Panc1 (cell line): ENCODE results near the gene GALNT1. TPM values are rescaled to one million over a fixed set of nuclear protein-coding genes. Genes with fewer than 3 reads are reported as not detected.

Source experiments
- ATAC-seq: fragments of 200-7000 bp; cut with Tn5 transposase; 2 replicates; pipeline ENCODE4 v1.9.1; 2020; ENCODE audit warnings: mild to moderate bottlenecking, moderate library complexity
- BruUV-seq: library from RNA; stranded (reverse); fragments of 400-500 nt; replicated peaks from 2 replicates; lab custom pipeline; 2021; lab: Mats Ljungman, UMichigan
- CTCF ChIA-PET: fragments of 300-600 bp; sonication (Branson Sonifier 250); formaldehyde crosslinking; loops from one replicate; lab custom pipeline; 2022; ENCODE audit warnings: antibody characterized with exemption; lab: Charles Lee
- POLR2A ChIA-PET: fragments of 300-600 bp; sonication (Branson Sonifier 250); formaldehyde crosslinking; loops from one replicate; lab custom pipeline; 2022; ENCODE audit warnings: antibody characterized with exemption; lab: Charles Lee
- DNase-seq: peaks from one replicate; pipeline ENCODE4 v3.0.0-alpha.2; 2010; ENCODE audit warnings: low read depth, low spot score
- H3K27ac ChIP-seq: 2 replicates; pipeline ENCODE4 v1.5.1; 2011; ENCODE audit warnings: mild to moderate bottlenecking, low read length, inconsistent platforms
- H3K27me3 ChIP-seq: fragments of 200-500 bp; sonication (Bioruptor generic); 2 replicates; pipeline ENCODE4 v1.6.0; 2014; ENCODE audit warnings: low read length, inconsistent platforms; ENCODE audit not compliant: control insufficient read depth, insufficient read depth
- H3K36me3 ChIP-seq: fragments of 200-500 bp; sonication (Bioruptor generic); 2 replicates; pipeline ENCODE4 v1.5.1; 2014; ENCODE audit warnings: inconsistent platforms, mild to moderate bottlenecking, low read length, moderate library complexity; ENCODE audit not compliant: control insufficient read depth, insufficient read depth
- H3K4me1 ChIP-seq: 2 replicates; pipeline ENCODE4 v1.5.1; 2011; ENCODE audit warnings: inconsistent platforms, mild to moderate bottlenecking, low read length, moderate library complexity; ENCODE audit not compliant: control insufficient read depth, insufficient read depth
- H3K4me3 ChIP-seq, 2 experiments: 2 replicates each; pipeline ENCODE4 v1.5.1; 2011 to 2012; ENCODE audit warnings: low read depth in 2 of 2, low read length in 2 of 2, mild to moderate bottlenecking in 2 of 2, inconsistent platforms in 1 of 2, moderate library complexity in 1 of 2
- H3K9me3 ChIP-seq: fragments of 200-500 bp; sonication (Bioruptor generic); 2 replicates; pipeline ENCODE4 v1.5.1; 2014; ENCODE audit warnings: low read depth, mild to moderate bottlenecking, inconsistent platforms, low read length, moderate library complexity; ENCODE audit not compliant: control insufficient read depth, insufficient read depth
- CTCF ChIP-seq: fragments of 450-650 bp; IDR thresholded peaks from 2 replicates; pipeline ENCODE4 v1.5.1; 2017; ENCODE audit warnings: mild to moderate bottlenecking
- POLR2AphosphoS5 ChIP-seq: IDR thresholded peaks from 2 replicates; pipeline ENCODE4 v1.6.1; 2012; ENCODE audit warnings: mild to moderate bottlenecking, low read depth, low read length, moderate library complexity
- REST ChIP-seq, 2 experiments: IDR thresholded peaks; 2 replicates each; pipeline ENCODE4 v1.6.1; 2011 to 2012; ENCODE audit warnings: low read depth in 2 of 2, control low read depth in 1 of 2, low read length in 1 of 2, mild to moderate bottlenecking in 1 of 2, moderate library complexity in 1 of 2; ENCODE audit not compliant: insufficient read depth in 1 of 2
- SIN3A ChIP-seq: IDR thresholded peaks from 2 replicates; pipeline ENCODE4 v1.6.1; 2012; ENCODE audit warnings: low read depth, mild to moderate bottlenecking, low read length, moderate library complexity, borderline replicate concordance; ENCODE audit not compliant: insufficient read depth
- TCF7L2 ChIP-seq: IDR thresholded peaks from 2 replicates; pipeline ENCODE4 v1.6.1; 2011; ENCODE audit warnings: mild to moderate bottlenecking, low read depth, low read length, inconsistent platforms
- in situ Hi-C: cut with HindIII; loops from 2 replicates; pipeline ENCODE4 v1.10.0; 2016; ENCODE audit warnings: low sequenced_read_pairs, low pct_unique_long_range_greater_than_20kb
- intact Hi-C: fragments of 100-400 bp; cut with micrococcal nuclease; formaldehyde crosslinking; loops from one replicate; pipeline ENCODE4 v1.10.0; 2022; ENCODE audit not compliant: unreplicated experiment
- total RNA-seq: library from RNA; stranded (reverse); gene quantifications from one replicate; pipeline ENCODE4 v1.2.1, GENCODE V29; 2021; ENCODE audit not compliant: unreplicated experiment

Gene GALNT1
- total RNA-seq, 1 experiment from 2014 or later, result 147 TPM

DNA sequence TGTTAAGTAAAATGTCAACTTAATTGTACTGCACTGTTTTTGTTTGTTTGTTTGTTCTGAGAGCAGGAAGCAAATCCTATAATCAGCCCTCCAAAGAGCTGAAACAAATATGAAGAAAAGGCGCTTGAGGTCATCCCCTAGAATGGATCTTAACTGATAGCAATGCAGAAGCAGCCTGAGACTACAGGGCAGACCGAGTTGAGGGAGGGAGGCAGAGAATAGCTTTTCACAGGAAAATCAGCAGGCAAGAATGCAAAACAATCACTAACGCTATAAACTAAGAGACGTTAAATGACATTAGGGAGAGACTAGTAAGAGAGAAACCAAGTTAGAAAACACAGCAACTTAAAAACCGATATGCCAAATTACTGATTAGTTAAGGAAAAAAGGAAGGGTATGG is 37.2 kb downstream of the GALNT1 start:
- ChIA-PET POLR2A (interaction anchor here (0.7 kb wide), 1 partner anchor 158 kb away, joined by 4 read pairs; no protein-coding TSS in a partner anchor), CTCF (no interaction called here)
- in situ Hi-C loops (no loop called here), intact Hi-C loops (no loop called here)
- no TSS peak for BruUV-seq
- peak overlapping the region; percentile 90 for H3K27ac ChIP-seq
- H3K36me3 ChIP-seq, result no peaks in the 10 kb centered on the region
- no peak for DNase-seq
- TF ChIP-seq SIN3A, result no peak
- no peak for TF ChIP-seq TCF7L2
- TF ChIP-seq CTCF, result no peak
- no peak for TF ChIP-seq POLR2AphosphoS5
- TF ChIP-seq REST (IDR thresholded peaks at IDR 0.05; ENCODE audit: insufficient read depth in 1 of 2, low read depth in 2 of 2, low read length in 1 of 2), result no peak
- H3K27me3 ChIP-seq, result no peaks in the 10 kb centered on the region
- 0 out of 4 replicates have a peak overlapping the region, but pooled peaks of 1 of the 2 experiments have one; percentile 10 for H3K4me3 ChIP-seq
- peaks cover 56% of the 10 kb centered on the region for H3K4me1 ChIP-seq
- ATAC-seq, result no peak
- H3K9me3 ChIP-seq, result peaks cover 13% of the 10 kb centered on the region; the same call in 1 of the 2 replicates

DNA sequence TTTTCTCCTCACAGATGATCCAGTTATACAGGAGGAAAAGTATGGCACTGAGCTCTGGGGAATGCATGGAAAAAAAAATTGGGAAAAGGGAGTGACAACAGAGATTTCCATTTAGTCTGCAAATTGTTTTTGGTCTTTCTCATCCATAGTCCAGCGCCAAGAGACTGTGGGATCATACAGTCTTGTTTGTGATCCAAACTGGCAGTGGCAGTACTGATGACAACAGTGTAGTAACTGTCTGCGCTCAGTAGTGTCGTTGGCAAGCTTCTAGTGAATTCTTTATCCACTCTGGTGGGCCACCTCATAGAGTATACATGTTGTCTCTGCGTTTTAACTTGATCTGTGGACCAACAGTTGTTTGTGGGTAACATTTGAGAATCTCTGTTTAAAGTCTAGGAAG is 37.9 kb downstream of the GALNT1 start:
- H3K27me3 ChIP-seq, result no peaks in the 10 kb centered on the region
- intact Hi-C loops (no loop called here), in situ Hi-C loops (no loop called here)
- no peaks in the 10 kb centered on the region for H3K36me3 ChIP-seq
- TF ChIP-seq TCF7L2 (no peak), SIN3A (no peak), POLR2AphosphoS5 (no peak), REST (IDR thresholded peaks at IDR 0.05; ENCODE audit: insufficient read depth in 1 of 2, low read depth in 2 of 2, low read length in 1 of 2) (no peak), CTCF (no peak)
- no TSS peak for BruUV-seq
- ChIA-PET POLR2A (no interaction called here), CTCF (no interaction called here)
- ATAC-seq (no peak), DNase-seq (no peak)
- no peak overlapping the region for H3K4me3 ChIP-seq
- peaks cover 48% of the 10 kb centered on the region for H3K4me1 ChIP-seq
- peak overlapping the region; percentile 90 for H3K27ac ChIP-seq
- H3K9me3 ChIP-seq, result peaks cover 15% of the 10 kb centered on the region; the same call in 1 of the 2 replicates
